MG63 (cell line): ENCODE data around the gene CTRL. TPM values are rescaled to one million over a fixed set of nuclear protein-coding genes. Genes with fewer than 3 reads are reported as not detected.
"Not testable (repeated sequence)": the region's sequence is repeated elsewhere in the genome, so short reads cannot be mapped to it uniquely, and the experiment has no call there.

Experiments
- DNase-seq: peaks from one replicate; pipeline ENCODE4 v3.0.0-alpha.2; 2020
- H3K27me3 ChIP-seq: fragments of 250-450 bp; sonication (Bioruptor Pico); 2 replicates; pipeline ENCODE4 v1.5.1; 2020; ENCODE audit warnings: mild to moderate bottlenecking, moderate library complexity
- H3K36me3 ChIP-seq: fragments of 250-450 bp; sonication (Bioruptor Pico); 2 replicates; pipeline ENCODE4 v1.5.1; 2020; ENCODE audit warnings: mild to moderate bottlenecking, moderate library complexity
- H3K4me3 ChIP-seq: fragments of 250-450 bp; sonication (Bioruptor Pico); 2 replicates; pipeline ENCODE4 v1.5.1; 2020; ENCODE audit warnings: mild to moderate bottlenecking, moderate library complexity
- H3K9me3 ChIP-seq: fragments of 250-450 bp; sonication (Bioruptor Pico); 2 replicates; pipeline ENCODE4 v1.5.1; 2020; ENCODE audit warnings: mild to moderate bottlenecking, moderate library complexity
- total RNA-seq: library from RNA; depleted of rRNA; stranded (reverse); fragments of >200 nt; shearing (Covaris generic); gene quantifications from 2 replicates; pipeline ENCODE4 v1.2.3, GENCODE V29; 2014; ENCODE audit warnings: low replicate concordance; rRNA removed

The CTRL gene
- total RNA-seq: 0.72 and 1.9 TPM in 2 replicates

DNA sequence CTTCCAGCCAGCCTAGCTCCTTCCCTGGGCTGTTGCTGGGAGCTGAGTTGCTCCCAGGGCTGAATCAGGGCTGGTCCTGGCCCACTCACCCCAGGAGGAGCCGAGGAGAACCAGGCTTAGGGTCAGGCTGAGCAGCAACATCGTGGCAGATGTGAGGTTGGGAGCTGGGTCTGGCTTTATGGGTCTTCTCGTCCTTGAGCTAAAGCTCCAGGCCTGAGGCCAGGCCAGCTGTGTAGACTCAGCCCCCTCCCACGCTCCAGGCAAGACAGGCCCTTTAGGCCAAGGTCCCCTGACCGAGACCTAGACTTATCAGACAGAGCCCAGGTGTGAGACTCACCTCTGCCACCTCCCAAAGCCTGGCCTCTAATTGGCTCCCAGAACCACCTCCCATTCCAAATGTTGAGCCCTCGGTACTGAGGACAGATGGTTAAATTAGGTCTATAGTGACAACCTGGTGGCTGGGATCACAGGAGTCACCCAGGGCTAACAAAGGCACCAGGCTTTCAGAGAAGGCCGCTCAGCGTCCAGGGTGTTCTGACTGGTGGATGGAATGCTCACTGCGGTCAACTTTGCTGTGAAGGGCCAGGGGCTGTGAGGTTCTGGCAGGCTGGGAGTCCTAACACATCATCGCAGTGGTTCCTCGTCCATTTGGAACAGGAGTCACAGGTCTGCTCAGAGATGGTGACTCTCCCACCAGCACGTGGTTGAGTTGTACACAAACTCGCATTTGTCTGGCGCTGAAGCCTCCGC, at the start of gene CTRL:
Gene CTRL, minus strand, starts transcription at position 151 of the 750 bp plus-strand sequence. Its CDS starts 10 bp downstream, at position 141.
- Histone ChIP-seq H3K9me3 (no peaks in the 10 kb centered on the region), H3K36me3 (peaks cover 2% of the 10 kb centered on the region; the same call in 1 of the 2 replicates), H3K27me3 (no peaks in the 10 kb centered on the region), H3K4me3 (no peak within 1 kb of the TSS)
- DNase-seq: no peak

DNA sequence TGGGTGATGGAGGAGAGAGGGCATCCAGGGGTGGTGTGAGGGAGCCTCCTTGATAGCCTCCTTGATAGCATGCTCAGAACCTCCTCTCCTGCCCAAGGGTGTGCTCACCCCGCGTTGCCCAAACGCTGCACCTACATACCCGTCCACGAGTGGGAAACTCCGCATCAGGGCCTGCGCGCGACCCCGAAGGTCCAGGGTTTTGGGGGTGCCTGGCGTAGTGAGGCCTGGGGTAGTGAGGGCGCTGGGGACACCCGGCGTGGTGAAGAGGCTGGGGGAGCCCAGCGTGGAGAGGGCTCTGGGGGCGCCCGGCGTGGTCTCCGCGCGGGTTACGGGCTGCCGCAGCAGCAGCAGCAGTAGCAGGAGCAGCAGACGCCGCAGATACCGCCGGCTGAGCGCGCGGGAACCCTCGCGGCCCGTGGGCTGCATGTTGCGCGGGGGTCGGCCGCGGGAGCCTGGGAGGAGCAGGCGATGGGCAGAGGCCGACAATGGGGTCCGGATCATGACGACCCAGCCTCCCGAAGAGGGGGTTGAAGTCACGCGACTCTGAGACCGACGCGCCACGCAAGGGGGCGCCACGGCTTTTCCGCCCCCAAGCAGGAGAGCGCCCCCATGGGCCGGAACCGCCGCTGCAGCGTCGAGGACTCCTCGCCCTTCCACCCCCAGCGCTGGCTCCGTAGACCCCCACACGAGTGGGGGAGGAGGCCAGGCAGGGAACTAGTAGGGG, 48.5 kb upstream of the CTRL start, which contains the start of gene DPEP3:
Gene DPEP3, minus strand, starts transcription at position 545 of the 724 bp plus-strand sequence. Its CDS starts 119 bp downstream, at position 426.
- no peak within 1 kb of the TSS for H3K4me3 ChIP-seq
- H3K27me3 ChIP-seq: no peaks in the 10 kb centered on the region
- no peaks in the 10 kb centered on the region for H3K9me3 ChIP-seq
- no peaks in the 10 kb centered on the region for H3K36me3 ChIP-seq
- no peak for DNase-seq

DNA sequence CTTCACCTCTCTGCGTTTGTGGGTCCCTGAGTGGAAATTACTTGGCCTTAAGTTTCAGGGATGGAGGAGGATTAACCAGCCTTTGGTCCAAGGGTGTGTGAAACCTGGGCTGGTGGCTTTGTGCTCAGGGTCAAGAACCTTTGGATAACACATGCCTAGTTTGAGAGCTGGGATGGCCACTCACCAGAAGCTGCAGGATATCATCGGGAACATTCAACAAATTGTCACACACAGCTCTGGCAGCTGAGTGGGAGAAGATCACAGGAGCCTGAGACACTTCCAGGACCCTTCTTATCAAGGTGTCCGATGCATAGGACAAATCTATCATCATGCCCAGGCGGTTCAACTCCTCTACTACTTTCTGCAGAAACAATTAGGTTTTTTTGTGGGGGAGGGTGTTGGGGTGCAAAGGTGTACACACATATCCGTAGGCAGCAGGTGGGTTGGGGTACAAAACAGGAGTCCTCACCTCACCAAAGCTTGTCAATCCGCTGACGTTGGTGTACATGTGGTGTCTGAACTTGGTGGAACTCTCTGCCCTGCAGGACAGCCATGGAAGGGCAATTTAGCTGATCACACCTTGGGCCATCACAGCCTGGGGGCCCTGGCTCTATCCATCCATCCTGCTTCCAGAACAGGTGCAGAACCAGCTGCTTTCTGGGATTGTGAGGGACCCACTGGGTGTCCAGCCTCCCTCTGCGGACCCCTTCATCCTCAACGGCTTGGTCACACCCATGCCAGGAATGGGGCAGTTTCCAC, 46.0 kb upstream of the CTRL start:
- Histone ChIP-seq H3K36me3 (no peaks in the 10 kb centered on the region), H3K27me3 (no peaks in the 10 kb centered on the region), H3K4me3 (no peak overlapping the region), H3K9me3 (no peaks in the 10 kb centered on the region)
- no peak for DNase-seq

DNA sequence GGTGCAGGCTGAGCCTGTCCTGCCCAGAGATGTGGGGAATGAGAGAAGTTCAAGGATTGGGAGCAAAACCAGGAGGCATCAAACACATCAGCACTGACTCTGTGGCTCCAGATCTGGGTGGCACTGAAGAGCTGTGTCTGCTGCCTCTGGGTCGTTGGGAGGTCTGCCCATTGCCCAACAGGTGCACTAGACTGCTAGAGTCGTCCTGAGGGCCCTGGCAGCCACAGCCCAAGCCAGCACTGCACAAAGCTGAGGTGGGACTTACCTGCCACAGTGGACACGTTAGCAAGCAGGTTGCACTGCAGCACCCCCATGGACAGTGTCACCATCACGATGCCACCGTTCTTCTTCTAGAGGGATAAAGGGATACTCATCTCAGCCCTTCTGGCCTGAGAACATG, 45.3 kb upstream of the CTRL start:
- DNase-seq: no peak
- no peaks in the 10 kb centered on the region for H3K9me3 ChIP-seq
- no peak overlapping the region for H3K4me3 ChIP-seq
- no peaks in the 10 kb centered on the region for H3K36me3 ChIP-seq
- H3K27me3 ChIP-seq: no peaks in the 10 kb centered on the region

DNA sequence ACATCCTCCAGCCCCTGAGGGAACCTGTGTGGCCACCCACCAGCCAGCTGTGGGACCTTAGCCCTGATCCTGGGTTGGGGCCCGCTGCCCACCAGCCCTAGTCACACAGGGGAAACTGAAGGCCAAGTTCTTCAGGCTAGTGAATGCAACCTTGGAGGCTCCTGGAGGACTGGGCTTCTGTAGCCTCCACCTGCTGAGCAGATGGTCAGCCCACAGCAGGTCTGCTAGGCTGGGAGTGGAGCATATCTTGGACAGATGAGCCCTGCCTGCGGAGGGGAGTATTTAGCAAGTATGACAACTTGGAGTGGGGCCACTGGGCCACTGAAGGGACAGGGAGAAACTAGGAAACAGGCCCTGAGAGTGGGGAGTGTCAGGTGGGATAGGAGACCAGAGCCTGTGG, 44.5 kb upstream of the CTRL start:
- no peak for DNase-seq
- Histone ChIP-seq H3K9me3 (no peaks in the 10 kb centered on the region), H3K36me3 (no peaks in the 10 kb centered on the region), H3K4me3 (no peak overlapping the region), H3K27me3 (no peaks in the 10 kb centered on the region)

DNA sequence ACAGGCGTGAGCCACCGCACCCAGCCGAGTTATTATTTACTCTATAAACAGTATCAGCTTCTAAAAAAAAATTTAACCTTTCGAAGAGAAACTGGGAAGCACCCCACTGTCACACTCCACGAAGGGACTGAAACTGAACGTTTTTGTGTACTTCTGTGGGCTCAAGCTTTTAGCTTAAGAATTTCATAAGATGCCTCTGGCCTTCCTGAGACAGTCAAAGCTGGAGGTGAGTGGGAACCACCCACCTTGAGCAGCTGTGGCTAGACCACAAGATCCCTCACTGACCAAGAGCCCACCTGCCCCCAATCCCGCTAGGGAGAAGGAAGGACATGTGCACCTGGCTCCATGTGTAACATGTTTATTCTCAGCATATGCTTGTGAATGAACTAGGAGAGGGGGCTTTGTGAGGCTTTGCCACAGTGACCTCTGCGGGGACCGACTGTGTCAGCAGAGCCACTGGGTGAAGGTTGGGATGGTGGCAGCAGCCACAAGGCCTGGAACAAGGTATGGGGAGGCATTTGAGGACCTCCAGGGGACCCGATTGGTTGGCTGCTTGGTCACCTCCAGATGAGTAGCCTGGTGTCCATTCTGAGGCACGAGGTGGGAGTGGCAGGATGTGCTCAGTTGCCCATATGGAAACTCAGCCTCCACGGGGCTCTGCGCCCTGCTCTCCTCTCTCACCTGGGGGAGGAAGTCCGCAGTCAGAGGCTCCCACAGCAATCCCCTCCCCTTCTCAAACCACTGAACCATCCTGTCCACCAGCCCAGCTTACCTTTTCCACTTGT, 43.9 kb upstream of the CTRL start:
- no peaks in the 10 kb centered on the region for H3K36me3 ChIP-seq
- no peaks in the 10 kb centered on the region for H3K27me3 ChIP-seq
- no peak for DNase-seq
- no peaks in the 10 kb centered on the region for H3K9me3 ChIP-seq
- H3K4me3 ChIP-seq: no peak overlapping the region

DNA sequence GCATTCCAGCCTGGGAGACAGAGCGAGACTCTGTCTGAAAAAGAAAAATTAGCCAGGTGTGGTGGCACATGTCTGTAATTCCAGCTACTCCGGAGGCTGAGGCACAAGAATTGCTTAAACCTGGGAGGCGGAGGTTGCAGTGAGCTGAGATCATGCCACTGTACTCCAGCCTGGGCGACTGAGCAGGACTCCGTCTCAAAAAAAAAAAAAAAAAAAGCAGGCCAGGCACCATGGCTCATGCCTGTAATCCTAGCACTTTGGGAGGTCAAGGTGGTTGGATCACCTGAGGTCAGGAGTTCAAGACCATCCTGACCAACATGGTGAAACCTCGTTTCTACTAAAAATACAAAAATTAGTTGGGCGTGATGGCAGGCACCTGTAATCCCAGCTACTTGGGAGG, 40.6 kb upstream of the CTRL start:
- not testable (repeated sequence) for H3K4me3 ChIP-seq, H3K9me3 ChIP-seq, H3K27me3 ChIP-seq, H3K36me3 ChIP-seq, DNase-seq

DNA sequence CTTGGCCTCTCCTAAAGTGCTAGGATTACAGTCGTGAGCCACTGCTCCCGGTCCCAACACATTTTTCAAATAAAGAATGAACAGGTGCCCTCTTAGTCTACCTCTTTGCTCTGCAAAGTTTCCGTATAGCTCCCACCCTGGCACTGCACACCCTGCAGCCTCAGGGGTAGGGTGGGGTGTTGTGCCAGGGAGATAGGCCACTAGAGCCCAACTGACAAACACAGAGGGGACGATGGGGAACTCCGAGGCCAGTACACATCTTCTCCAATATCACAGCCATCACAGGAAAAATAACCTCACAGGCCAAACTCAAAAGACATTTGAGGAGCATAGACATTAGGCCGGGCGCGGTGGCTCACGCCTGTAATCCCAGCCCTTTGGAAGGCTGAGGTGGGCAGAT, 39.4 kb upstream of the CTRL start:
- no peaks in the 10 kb centered on the region for H3K9me3 ChIP-seq
- no peaks in the 10 kb centered on the region for H3K36me3 ChIP-seq
- H3K27me3 ChIP-seq: no peaks in the 10 kb centered on the region
- no peak for DNase-seq
- H3K4me3 ChIP-seq: no peak overlapping the region

DNA sequence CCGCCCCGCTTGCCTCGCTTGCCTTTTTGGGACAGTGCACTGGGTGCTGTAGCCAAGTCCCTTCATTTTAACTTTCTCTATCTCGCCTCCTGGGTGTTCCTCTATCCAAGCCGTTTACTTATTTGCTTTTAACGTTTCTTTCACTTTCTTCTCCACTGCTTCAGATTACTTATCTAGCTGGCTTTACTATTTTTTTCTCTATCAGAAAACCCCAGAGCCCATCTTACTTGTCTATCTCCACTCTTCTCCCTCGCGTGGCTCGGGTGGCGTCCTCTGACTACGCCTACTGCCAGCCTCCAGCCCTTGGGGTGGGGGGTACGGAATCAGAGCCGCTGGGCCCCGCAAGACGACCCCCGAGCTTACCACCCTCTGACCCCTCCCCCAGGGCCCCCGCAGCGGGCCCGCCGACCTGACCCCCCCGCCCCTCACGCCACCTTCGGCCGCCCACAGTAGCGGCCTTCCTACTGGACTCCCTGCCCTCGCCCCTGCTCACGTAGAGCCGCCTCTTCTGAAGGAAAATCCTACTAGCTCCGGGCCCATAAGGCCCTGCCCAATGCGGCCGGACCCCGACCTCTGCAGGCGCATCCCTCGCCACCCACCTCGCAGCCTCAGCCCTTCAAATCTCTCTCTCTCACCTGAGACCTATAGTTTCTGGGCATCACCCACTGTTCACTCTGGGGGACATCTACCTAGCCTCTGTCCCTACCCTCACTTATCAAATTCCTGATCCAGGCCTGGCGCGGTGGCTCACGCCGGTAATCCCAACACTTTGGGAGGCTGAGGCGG, 37.8 kb upstream of the CTRL start:
- Histone ChIP-seq H3K4me3 (no peak overlapping the region), H3K9me3 (no peaks in the 10 kb centered on the region), H3K36me3 (no peaks in the 10 kb centered on the region), H3K27me3 (no peaks in the 10 kb centered on the region)
- no peak for DNase-seq

DNA sequence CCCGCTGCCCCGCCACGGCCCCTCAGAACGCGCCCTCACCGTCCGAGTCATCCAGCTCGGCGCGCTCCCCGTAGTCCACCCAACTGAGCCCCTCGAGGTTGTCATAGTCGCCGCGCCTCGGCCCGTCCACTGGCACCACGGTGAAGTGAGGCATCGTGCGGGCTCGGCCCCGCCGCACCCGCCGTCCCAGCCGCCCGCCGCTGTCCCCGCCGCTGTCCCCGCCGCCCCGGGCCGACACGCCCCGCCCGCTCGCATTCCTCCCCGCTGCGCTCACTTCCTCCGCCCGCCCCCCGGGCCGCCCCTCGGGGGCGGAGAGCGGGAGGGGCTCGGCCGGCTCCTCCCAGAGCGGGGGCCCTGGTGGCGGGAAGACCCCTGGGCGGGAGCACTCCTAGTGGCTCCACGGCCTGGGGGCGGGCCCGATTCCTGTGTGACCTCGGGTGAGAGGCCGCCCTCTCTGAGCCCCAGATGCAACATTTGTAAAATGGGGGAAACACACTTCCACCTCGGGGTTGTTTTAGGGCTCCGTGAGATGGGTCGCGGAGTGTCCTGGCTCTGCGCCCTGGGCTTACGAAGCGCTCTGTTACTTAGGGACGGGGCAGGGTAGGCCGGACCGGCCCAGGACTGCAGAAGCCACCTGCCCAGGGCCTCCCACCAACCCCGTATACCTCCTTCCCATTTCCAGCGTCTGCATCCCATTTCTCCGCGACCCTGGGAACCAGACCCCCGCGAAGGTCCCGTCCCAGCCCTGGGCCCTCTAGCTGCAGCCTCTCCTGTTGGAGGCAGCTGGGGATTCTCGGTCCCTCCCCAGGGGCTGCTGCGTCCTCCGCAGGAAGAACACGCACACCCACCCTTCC, 37.0 kb upstream of the CTRL start, which contains the start of gene SLC12A4:
Gene SLC12A4, minus strand, starts transcription at position 238 of the 854 bp plus-strand sequence. Its CDS starts 84 bp downstream, at position 154.
- H3K27me3 ChIP-seq: no peaks in the 10 kb centered on the region
- H3K36me3 ChIP-seq: no peaks in the 10 kb centered on the region
- peak within 1 kb of the TSS; percentile 64 for H3K4me3 ChIP-seq
- no peaks in the 10 kb centered on the region for H3K9me3 ChIP-seq
- peak; percentile 75 for DNase-seq

DNA sequence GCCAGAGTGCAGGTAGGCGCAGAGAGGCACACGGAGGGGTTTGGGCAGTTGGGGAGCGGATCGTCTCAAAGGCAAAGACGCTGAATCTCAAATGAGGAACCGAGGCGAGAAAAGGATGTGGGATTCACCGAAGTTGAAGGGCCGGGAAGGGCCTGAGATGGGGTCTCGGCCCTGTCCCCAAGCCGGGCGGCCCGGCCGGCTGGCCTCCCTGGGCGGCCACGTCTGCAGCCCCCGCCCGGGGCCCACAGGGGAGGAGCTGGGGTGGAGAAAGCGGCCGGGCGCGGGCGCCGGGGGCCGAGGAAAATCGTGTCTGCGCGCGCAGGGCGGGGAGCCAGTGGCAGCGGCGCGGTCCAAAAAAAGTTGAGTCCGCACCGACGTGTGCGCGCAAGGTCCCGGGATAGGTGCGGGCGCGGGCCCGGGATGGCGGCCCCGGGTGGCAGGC, 36.3 kb upstream of the CTRL start:
- Histone ChIP-seq H3K4me3 (peak overlapping the region; percentile 64), H3K27me3 (no peaks in the 10 kb centered on the region), H3K9me3 (no peaks in the 10 kb centered on the region), H3K36me3 (no peaks in the 10 kb centered on the region; the same call in 1 of the 2 replicates)
- no peak for DNase-seq

DNA sequence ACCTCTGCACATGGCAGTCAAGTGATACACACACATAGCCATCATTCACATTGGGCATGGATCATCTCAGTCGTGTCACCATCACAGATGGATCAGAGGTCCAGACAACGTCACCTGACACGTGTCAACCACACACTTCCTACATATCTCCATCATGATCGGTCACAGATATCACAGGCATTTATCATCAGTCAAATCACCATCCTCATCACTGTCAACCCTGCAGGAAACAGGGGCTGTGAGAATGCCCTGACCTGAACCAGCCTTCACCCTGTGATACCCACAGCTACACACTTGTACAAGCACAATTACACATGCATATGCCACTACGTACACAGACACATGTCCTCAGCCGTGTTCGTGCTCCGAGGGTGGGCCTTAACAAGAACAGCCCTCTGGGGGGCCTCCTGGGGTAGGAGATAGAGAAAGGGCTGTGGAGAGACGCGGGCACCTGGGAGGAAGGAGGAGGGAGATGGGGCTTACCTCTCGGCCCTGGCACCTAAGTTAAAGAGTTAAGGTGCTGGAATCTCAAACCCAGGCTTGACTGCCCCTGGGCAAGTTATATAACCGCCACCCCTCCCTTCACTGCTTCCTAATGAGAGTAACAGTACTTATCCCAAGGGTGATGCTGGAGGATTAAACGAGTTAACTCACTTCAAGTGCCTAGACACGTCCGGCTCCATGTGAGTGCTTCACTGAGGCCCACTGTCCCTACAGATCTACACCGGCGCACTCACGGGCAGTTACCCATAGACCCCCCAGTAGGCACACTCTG, 35.7 kb upstream of the CTRL start:
- DNase-seq: no peak
- peak overlapping the region; percentile 64 for H3K4me3 ChIP-seq
- H3K27me3 ChIP-seq: no peaks in the 10 kb centered on the region
- peaks cover 2% of the 10 kb centered on the region for H3K36me3 ChIP-seq
- H3K9me3 ChIP-seq: no peaks in the 10 kb centered on the region

DNA sequence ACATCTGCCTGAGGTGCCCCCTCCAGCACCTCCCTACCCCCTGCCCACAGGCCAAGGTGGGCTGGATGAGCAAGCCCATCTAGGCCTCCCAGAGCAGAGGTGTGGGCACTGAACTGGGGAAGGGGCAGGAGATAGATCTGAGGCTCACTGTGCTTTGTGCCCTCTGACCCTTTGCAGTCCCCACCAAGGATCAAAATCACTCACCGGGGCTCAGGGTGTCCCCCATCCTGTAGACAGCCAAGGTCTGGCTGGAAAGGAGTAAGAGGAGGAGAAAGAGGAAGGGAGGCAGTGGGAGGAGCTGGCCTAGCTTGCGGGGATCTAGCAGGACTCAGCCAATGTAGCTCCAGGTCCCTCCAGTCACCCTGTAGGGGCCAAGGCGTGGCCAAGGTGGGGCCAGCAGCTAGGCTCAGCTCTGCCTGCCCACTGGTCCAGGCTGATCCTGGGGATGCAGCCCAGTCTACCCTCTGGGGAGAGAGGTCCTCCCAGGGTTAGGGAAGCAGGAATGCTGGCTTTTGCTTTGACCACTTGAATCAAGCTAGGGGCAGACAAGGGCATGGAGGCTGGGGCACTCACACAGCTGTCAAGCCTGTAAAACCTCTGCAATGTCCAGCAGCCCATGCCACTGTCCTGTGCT, 35.0 kb upstream of the CTRL start:
- peaks cover 2% of the 10 kb centered on the region for H3K36me3 ChIP-seq
- no peaks in the 10 kb centered on the region for H3K9me3 ChIP-seq
- H3K27me3 ChIP-seq: no peaks in the 10 kb centered on the region
- DNase-seq: no peak
- peak overlapping the region; percentile 64 for H3K4me3 ChIP-seq
